OCI-LY1 (cell line): ENCODE measurements around the gene GALNT18.

Experiments
- H2AFZ ChIP-seq: fragments of 200-600 bp; sonication (generic), shearing (Covaris generic); 2 replicates; pipeline ENCODE4 v1.6.0; 2014; ENCODE audit warnings: antibody characterized with exemption, mild to moderate bottlenecking, low read length
- H3F3A ChIP-seq: fragments of 200-600 bp; sonication (generic), shearing (Covaris generic); 2 replicates; pipeline ENCODE4 v1.6.0; 2014; ENCODE audit warnings: mild to moderate bottlenecking, antibody characterized with exemption, low read length, moderate library complexity; ENCODE audit not compliant: insufficient read depth
- H3K27ac ChIP-seq: fragments of 200-600 bp; sonication (generic); 2 replicates; pipeline ENCODE4 v1.5.1; 2014; ENCODE audit warnings: low read length, mixed run types, mild to moderate bottlenecking, low read depth; ENCODE audit not compliant: poor library complexity, severe bottlenecking
- H3K27me3 ChIP-seq: fragments of 200-600 bp; sonication (generic); 2 replicates; pipeline ENCODE4 v1.6.0; 2014; ENCODE audit warnings: antibody characterized with exemption, mild to moderate bottlenecking, low read length, moderate library complexity; ENCODE audit not compliant: insufficient read depth
- H3K36me3 ChIP-seq: fragments of 200-600 bp; sonication (generic); 2 replicates; pipeline ENCODE4 v1.6.1; 2014; ENCODE audit warnings: mild to moderate bottlenecking, antibody characterized with exemption, low read length, moderate library complexity, mixed read lengths; ENCODE audit not compliant: insufficient read depth
- H3K4me1 ChIP-seq: fragments of 200-600 bp; sonication (generic); 2 replicates; pipeline ENCODE4 v1.5.1; 2014; ENCODE audit warnings: mild to moderate bottlenecking, low read length, moderate library complexity; ENCODE audit not compliant: insufficient read depth, severe bottlenecking
- H3K4me2 ChIP-seq: fragments of 200-600 bp; sonication (generic), shearing (Covaris generic); 2 replicates; pipeline ENCODE4 v1.6.1; 2014; ENCODE audit warnings: low read length
- H3K4me3 ChIP-seq: fragments of 200-600 bp; sonication (generic); 2 replicates; pipeline ENCODE4 v1.5.1; 2014; ENCODE audit warnings: low read length, low read depth, mild to moderate bottlenecking, mixed read lengths; ENCODE audit not compliant: poor library complexity, severe bottlenecking
- H3K79me2 ChIP-seq: fragments of 200-600 bp; shearing (Covaris generic); 2 replicates; pipeline ENCODE4 v1.6.1; 2016; ENCODE audit warnings: mixed run types, low read length, mixed read lengths; ENCODE audit not compliant: insufficient read depth
- H3K9ac ChIP-seq: fragments of 200-600 bp; sonication (generic), shearing (Covaris generic); 2 replicates; pipeline ENCODE4 v1.6.1; 2014; ENCODE audit warnings: mild to moderate bottlenecking, low read length, mixed read lengths
- H3K9me2 ChIP-seq: fragments of 200-600 bp; sonication (generic), shearing (Covaris generic); 2 replicates; pipeline ENCODE4 v1.6.1; 2014; ENCODE audit warnings: low read depth, mild to moderate bottlenecking, low read length, mixed read lengths
- H3K9me3 ChIP-seq: fragments of 200-600 bp; shearing (Covaris generic); 2 replicates; pipeline ENCODE4 v1.6.1; 2014; ENCODE audit warnings: low read length, mixed read lengths
- H4K20me1 ChIP-seq: fragments of 200-600 bp; sonication (generic), shearing (Covaris generic); 2 replicates; pipeline ENCODE4 v1.6.0; 2016; ENCODE audit warnings: mild to moderate bottlenecking, low read length; ENCODE audit not compliant: insufficient read depth
- EZH2 ChIP-seq: fragments of 200-600 bp; sonication (generic), shearing (Covaris generic); IDR thresholded peaks from 2 replicates; pipeline ENCODE4 v1.8.0; 2017; ENCODE audit warnings: borderline replicate concordance, mixed run types, mild to moderate bottlenecking, antibody characterized with exemption, low read length, moderate library complexity, mixed read lengths
- TF ChIP-seq, protein P1 (sequence below): fragments of 200-600 bp; sonication (generic), shearing (Covaris generic); IDR thresholded peaks from 2 replicates; pipeline ENCODE4 v1.5.1; 2017; ENCODE audit warnings: mild to moderate bottlenecking, antibody characterized with exemption, low read length, moderate library complexity, mixed read lengths

GALNT18 gene

GRCh38 chr11:11555208-11555607 is 66.6 kb downstream of the GALNT18 start:
- H3K4me3 ChIP-seq = no peak overlapping the region
- H3K4me2 ChIP-seq = no peak overlapping the region
- H3K9me3 ChIP-seq = no peaks in the 10 kb centered on the region
- no peaks in the 10 kb centered on the region for H3K9me2 ChIP-seq
- no peaks in the 10 kb centered on the region for H3K4me1 ChIP-seq
- no peaks in the 10 kb centered on the region for H4K20me1 ChIP-seq
- no peaks in the 10 kb centered on the region for H3K27me3 ChIP-seq
- H3F3A ChIP-seq = no peaks in the 10 kb centered on the region
- H3K27ac ChIP-seq = no peak overlapping the region
- no peak overlapping the region for H2AFZ ChIP-seq
- TF ChIP-seq EZH2 = no peak
- TF ChIP-seq, protein P1, sequence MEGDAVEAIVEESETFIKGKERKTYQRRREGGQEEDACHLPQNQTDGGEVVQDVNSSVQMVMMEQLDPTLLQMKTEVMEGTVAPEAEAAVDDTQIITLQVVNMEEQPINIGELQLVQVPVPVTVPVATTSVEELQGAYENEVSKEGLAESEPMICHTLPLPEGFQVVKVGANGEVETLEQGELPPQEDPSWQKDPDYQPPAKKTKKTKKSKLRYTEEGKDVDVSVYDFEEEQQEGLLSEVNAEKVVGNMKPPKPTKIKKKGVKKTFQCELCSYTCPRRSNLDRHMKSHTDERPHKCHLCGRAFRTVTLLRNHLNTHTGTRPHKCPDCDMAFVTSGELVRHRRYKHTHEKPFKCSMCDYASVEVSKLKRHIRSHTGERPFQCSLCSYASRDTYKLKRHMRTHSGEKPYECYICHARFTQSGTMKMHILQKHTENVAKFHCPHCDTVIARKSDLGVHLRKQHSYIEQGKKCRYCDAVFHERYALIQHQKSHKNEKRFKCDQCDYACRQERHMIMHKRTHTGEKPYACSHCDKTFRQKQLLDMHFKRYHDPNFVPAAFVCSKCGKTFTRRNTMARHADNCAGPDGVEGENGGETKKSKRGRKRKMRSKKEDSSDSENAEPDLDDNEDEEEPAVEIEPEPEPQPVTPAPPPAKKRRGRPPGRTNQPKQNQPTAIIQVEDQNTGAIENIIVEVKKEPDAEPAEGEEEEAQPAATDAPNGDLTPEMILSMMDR = no peak
- H3K36me3 ChIP-seq = no peaks in the 10 kb centered on the region
- no peaks in the 10 kb centered on the region for H3K79me2 ChIP-seq
- H3K9ac ChIP-seq = no peak overlapping the region

- Histone ChIP-seq H3K79me2 (no peaks in the 10 kb centered on the region), H4K20me1 (no peaks in the 10 kb centered on the region), H3K9ac (no peak overlapping the region), H3K4me3 (no peak overlapping the region), H3F3A (no peaks in the 10 kb centered on the region), H3K4me1 (no peaks in the 10 kb centered on the region), H3K4me2 (no peak overlapping the region), H2AFZ (no peak overlapping the region), H3K9me3 (no peaks in the 10 kb centered on the region), H3K9me2 (no peaks in the 10 kb centered on the region), H3K27me3 (no peaks in the 10 kb centered on the region), H3K36me3 (no peaks in the 10 kb centered on the region), H3K27ac (no peak overlapping the region)
- TF ChIP-seq EZH2 = no peak
Observed at GRCh38 chr11:11553573-11553972, 68.2 kb downstream of the GALNT18 start.

DNA sequence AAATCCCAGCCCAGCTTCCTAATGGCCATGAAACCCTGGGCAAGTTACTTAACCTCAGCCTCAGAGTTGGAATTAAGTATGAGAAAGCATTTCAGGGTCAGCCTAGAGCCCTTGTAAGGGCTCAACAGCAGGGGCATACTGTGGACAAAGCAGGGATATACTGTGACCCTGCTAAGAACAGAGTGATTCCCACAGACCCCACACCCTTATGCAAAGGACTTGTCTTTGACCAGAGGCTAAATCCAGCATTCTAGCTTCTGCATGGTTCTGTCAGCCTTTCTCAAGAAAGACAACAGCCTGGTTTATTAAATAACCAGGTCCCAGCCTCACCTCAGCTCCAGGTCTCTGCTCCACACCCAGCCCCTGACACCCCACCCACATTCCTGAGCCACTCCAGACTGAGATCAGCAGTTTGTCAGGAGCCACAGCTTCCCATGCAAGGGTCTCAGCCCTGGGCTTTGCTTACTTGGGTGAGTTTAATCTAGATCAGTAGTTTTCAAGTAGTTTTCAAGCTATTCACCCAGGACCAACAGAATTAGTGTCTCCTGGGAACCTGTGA is 69.2 kb downstream of the GALNT18 start:
- H3K4me2 ChIP-seq = no peak overlapping the region
- no peaks in the 10 kb centered on the region for H3K36me3 ChIP-seq
- no peaks in the 10 kb centered on the region for H3K27me3 ChIP-seq
- no peaks in the 10 kb centered on the region for H3K9me2 ChIP-seq
- no peaks in the 10 kb centered on the region for H3K4me1 ChIP-seq
- H3K27ac ChIP-seq = no peak overlapping the region
- H4K20me1 ChIP-seq = no peaks in the 10 kb centered on the region
- no peaks in the 10 kb centered on the region for H3K9me3 ChIP-seq
- no peak for TF ChIP-seq EZH2
- TF ChIP-seq, protein P1 = no peak
- H3F3A ChIP-seq = no peaks in the 10 kb centered on the region
- H2AFZ ChIP-seq = no peak overlapping the region
- H3K4me3 ChIP-seq = no peak overlapping the region
- no peak overlapping the region for H3K9ac ChIP-seq
- no peaks in the 10 kb centered on the region for H3K79me2 ChIP-seq

DNA sequence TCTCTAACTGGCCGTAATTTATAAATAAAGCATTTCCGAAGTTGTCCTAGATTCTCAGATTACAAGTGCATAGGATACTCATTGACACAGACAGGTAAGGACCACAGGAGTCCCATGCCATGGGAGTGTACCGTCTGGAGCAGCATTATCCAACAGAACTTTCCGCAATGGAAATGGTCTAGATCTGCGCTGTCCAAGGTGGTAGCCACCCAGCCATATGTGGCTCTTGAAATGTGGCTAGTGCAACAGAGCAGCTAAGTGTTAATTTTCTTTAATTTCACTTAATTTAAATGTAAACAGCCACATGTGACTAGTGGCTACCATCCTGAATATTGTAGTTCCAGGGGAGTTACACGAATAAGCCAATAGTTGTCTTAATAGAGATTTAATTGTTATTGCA is 71.3 kb downstream of the GALNT18 start:
- Histone ChIP-seq H3K27me3 (no peaks in the 10 kb centered on the region), H3K9me2 (no peaks in the 10 kb centered on the region), H3K27ac (no peak overlapping the region), H3K9me3 (no peaks in the 10 kb centered on the region), H2AFZ (no peak overlapping the region), H3K36me3 (no peaks in the 10 kb centered on the region), H3F3A (no peaks in the 10 kb centered on the region), H3K79me2 (no peaks in the 10 kb centered on the region), H3K4me3 (no peak overlapping the region), H4K20me1 (no peaks in the 10 kb centered on the region), H3K4me1 (no peaks in the 10 kb centered on the region), H3K4me2 (no peak overlapping the region), H3K9ac (no peak overlapping the region)
- no peak for TF ChIP-seq EZH2
- TF ChIP-seq, protein P1 = no peak
